ENCODE measurements around the gene REX1BD.
A peak's percentile ranks its signal among the peaks of the same experiment; 100 is the strongest.
"Not testable (repeated sequence)": the region's sequence is repeated elsewhere in the genome, so short reads cannot be mapped to it uniquely, and the experiment has no call there.

Gene REX1BD

DNA sequence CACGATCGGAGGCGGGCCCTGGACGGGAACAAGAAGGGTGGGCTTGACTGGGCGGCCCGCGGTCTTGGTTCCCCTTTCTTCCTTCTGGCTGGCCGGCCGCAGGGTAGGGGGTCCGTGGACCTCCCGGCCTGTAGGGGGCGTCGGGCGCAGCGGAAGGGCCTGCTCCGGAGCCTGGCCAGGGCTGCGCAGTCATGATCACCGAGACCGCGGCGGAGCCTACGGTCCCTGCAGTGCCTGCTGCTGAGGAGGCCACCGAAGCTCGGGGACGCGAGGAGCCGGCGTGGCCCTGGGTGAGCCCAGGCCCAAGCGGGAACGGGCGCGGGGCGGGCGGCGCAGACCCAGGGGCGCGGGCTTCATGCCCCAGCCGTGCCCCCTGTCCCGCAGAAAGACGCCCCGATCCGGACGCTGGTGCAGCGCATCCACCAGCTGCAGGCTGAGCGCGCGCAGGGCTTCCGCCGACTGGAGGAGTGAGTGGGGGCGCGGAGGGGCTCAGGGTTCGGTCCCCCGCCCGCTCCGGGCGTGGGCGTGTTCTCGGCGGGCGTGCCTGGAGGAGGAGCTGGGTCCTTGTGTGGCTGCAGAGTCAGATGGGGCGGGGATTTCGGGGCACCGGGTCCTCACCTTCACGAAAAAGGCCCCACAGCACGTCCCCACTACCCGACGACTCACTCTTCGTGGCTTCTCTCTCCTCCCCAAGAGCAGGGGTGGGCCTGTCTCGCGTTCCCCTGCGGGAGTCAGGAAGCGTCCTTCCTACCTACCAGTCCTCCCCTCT is at the start of gene REX1BD:
Gene REX1BD, plus strand, starts transcription at position 188 of the 769 bp plus-strand sequence. Its CDS starts 4 bp downstream, at position 192.
- Histone ChIP-seq H3K4me3 (ENCODE audit: low read length) (peak within 1 kb of the TSS; percentile 88), H3K36me3 (ENCODE audit: insufficient read depth, low read depth, low read length) (peaks cover 4% of the 10 kb centered on the region; the same call in 1 of the 2 replicates), H3K27ac (ENCODE audit: low read length) (peak within 1 kb of the TSS; percentile 63), H3K27me3 (ENCODE audit: insufficient read depth, low read length) (no peaks in the 10 kb centered on the region; the same call in 1 of the 2 replicates), H3K4me1 (ENCODE audit: insufficient read depth, low read length) (peaks cover 6% of the 10 kb centered on the region; the same call in 1 of the 2 replicates), H3K9ac (ENCODE audit: low read depth, low read length) (peak within 1 kb of the TSS; percentile 89), H3K9me3 (ENCODE audit: insufficient read depth, low read depth, low read length) (no peaks in the 10 kb centered on the region)

DNA sequence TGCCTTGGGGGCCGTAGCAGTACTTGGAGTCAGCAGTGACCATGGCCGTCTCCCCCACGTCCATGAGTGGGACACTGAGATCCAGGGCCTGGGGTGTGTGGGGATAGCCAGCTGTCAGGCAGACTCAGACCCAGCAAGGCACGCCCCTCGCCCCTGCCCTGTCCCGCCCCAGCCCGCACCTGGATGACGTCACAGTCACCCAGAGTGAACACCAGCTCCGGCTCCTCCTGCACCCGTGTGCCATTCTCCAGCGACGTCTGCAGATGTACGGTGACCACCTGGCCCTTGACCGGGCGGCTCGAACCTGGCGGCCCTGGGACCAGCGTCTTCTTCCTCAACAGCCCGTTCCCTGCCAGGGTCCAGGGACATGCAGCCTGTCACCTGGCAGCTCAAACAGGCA is 49.2 kb upstream of the REX1BD start:
- Histone ChIP-seq H3K27ac (ENCODE audit: low read length) (no peak overlapping the region), H3K4me1 (ENCODE audit: insufficient read depth, low read length) (peaks cover 6% of the 10 kb centered on the region), H3K4me3 (ENCODE audit: low read length) (no peak overlapping the region), H3K27me3 (ENCODE audit: insufficient read depth, low read length) (no peaks in the 10 kb centered on the region), H3K9me3 (ENCODE audit: insufficient read depth, low read depth, low read length) (no peaks in the 10 kb centered on the region), H3K36me3 (ENCODE audit: insufficient read depth, low read depth, low read length) (peaks cover 66% of the 10 kb centered on the region), H3K9ac (ENCODE audit: low read depth, low read length) (no peak overlapping the region)

DNA sequence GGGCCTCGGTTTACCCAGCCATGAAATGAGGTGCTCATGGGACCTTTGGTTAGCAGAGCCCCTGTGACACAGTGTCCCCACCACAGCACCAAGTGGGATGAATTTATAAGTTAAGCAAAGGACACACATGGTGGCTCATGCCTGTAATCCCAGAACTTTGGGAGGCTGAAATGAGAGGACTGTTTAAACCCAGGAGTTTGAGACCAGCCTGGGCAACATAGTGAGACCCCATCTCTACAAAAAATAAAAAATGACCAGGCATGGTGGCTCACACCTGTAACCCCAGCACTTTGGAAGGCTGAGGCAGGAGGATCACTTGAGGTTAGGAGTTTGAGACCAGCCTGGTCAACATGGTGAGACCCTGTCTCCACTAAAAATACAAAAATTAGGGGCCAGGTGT is 48.4 kb upstream of the REX1BD start:
- not testable (repeated sequence) for H3K9me3 ChIP-seq (ENCODE audit: insufficient read depth, low read depth, low read length); H3K27ac ChIP-seq (ENCODE audit: low read length); H3K9ac ChIP-seq (ENCODE audit: low read depth, low read length); H3K4me3 ChIP-seq (ENCODE audit: low read length); H3K4me1 ChIP-seq (ENCODE audit: insufficient read depth, low read length); H3K27me3 ChIP-seq (ENCODE audit: insufficient read depth, low read length)
- peaks cover 63% of the 10 kb centered on the region for H3K36me3 ChIP-seq (ENCODE audit: insufficient read depth, low read depth, low read length)

DNA sequence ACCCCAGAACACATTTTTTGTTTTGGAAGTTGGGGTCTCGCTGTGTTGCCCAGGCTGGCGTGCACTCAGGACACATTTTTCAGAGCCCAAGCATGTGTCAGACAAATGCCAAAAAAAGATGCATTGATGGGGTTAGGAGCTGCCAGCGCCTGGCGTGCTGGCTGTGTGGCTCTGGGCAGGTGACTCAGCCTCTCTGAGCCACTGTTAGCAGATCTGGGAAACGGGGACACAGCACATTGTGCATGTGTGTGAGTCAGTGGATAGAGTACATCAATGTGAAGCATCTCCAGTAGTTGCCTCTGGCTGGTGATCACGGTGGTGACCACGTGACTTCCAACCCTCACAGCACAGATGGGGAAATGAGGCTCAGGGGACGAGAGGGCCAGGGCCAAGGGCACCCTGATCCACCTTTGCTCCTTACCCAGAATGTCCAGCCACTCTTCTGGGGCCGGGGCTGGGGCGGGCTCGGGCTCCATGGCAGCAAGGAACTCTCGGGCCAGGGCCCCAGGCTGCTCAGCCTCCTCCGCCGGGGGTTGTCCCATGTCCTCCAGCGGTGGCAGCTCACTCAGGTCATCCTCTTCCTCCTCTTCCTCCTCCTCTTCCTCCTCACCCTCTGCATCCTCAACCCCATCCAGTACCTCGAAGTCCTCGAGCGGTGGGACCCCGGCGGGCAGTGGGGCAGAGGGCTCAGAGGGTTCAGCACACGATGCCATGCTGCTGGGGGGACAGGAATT is 47.2 kb upstream of the REX1BD start:
- Histone ChIP-seq H3K9ac (ENCODE audit: low read depth, low read length) (no peak overlapping the region; the same call in 1 of the 2 replicates), H3K36me3 (ENCODE audit: insufficient read depth, low read depth, low read length) (peaks cover 51% of the 10 kb centered on the region), H3K27me3 (ENCODE audit: insufficient read depth, low read length) (no peaks in the 10 kb centered on the region), H3K27ac (ENCODE audit: low read length) (no peak overlapping the region), H3K4me1 (ENCODE audit: insufficient read depth, low read length) (peaks cover 6% of the 10 kb centered on the region), H3K4me3 (ENCODE audit: low read length) (no peak overlapping the region), H3K9me3 (ENCODE audit: insufficient read depth, low read depth, low read length) (no peaks in the 10 kb centered on the region)

DNA sequence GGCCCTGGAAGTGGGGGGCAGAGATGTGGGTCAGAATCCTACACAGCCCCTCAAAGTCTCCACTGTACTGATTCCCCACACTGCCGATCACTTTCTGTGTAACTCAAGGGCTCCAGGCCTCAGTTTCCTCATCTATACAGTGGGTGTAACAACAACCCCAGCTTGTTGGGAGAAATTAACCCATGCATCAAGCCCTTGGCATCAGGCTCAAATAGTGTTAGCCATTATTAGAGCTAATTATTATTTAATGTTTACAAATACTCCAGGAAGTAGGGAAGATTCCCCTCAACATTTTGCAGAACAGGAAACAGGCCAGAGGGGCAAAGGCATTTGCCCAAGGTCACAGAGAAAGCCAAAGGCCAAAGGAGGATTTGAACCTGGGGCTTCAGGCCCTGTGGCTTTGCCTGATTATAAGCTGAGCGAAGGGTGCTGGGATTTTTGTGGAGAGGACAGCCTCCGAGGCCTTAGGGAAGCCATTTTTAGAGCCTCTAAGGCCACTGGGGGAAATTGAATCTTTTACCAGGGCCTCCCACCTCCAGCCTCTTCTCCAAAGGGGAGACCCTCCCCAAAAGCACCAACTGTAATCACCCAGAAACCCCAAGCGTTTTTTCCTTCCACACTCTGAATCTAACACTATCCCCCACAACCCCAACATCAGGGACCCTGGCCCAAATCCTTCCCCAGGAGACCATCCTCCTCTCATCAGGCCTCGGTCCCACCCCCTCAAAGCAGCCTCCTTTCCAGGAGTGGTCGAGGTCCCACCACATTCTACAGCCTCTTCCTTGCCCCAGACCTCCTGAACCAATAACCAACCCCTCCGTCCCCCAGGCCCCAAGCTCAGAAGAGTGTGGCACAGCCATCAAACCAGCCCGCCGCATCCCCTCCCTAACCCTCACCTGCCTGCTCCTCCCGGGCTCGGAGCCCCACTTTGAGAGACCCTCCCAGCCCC is 46.3 kb upstream of the REX1BD start:
- H3K27me3 ChIP-seq (ENCODE audit: insufficient read depth, low read length), result no peaks in the 10 kb centered on the region
- peak overlapping the region; percentile 69; the same call in 1 of the 2 replicates for H3K9ac ChIP-seq (ENCODE audit: low read depth, low read length)
- H3K9me3 ChIP-seq (ENCODE audit: insufficient read depth, low read depth, low read length), result no peaks in the 10 kb centered on the region
- peak overlapping the region; percentile 71 for H3K4me3 ChIP-seq (ENCODE audit: low read length)
- peaks cover 42% of the 10 kb centered on the region for H3K36me3 ChIP-seq (ENCODE audit: insufficient read depth, low read depth, low read length)
- peaks cover 6% of the 10 kb centered on the region for H3K4me1 ChIP-seq (ENCODE audit: insufficient read depth, low read length)
- H3K27ac ChIP-seq (ENCODE audit: low read length), result no peak overlapping the region

DNA sequence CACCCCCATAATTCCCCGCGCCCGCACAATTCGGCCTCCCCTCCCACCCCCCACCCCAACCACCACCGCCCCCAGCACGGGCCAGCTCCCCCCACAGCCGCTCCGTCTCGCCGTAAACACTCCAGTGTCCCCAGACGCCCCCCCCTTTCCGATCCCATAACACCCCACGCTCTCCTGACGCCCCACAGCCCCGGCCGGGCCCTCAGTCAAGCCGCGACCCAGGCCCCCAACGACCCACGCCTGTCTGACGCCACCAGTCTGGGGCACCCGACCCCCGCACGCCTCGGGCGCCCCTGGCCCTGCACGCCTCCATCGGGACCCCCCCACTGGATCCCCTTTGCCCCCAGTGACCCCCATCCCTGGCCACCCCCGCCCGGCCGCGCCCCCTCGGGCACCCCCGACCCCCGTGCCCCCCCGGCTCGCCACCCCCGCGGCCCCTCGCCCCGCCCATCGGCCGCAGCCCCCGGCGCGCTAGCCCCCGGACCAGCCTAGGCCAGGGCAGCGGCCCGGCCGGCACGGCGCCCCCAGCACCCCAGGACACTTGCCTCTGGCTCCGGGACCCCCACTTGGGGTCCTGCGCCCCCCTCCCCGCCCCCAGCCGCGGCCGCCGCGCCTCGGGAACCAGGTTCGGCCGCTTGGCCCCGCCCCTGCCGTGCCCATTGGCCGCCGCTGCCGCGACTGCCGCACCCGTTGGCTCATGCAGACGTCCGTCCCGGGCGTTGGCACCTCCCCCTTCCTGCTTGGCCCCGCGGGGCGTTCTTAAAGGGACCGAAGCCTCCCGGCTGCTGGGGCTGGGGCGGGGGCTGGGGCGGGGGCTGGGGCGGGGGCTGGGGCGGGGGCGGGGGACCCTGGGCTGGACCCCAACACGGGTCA is 45.4 kb upstream of the REX1BD start, which contains the start of gene FKBP8:
Gene FKBP8, minus strand, starts transcription at position 633 of the 873 bp plus-strand sequence. CDS start 1,603 bp downstream, outside the sequence.
- Histone ChIP-seq H3K36me3 (ENCODE audit: insufficient read depth, low read depth, low read length) (peaks cover 33% of the 10 kb centered on the region), H3K27ac (ENCODE audit: low read length) (peak within 1 kb of the TSS; percentile 30), H3K4me3 (ENCODE audit: low read length) (peak within 1 kb of the TSS; percentile 73), H3K9me3 (ENCODE audit: insufficient read depth, low read depth, low read length) (no peaks in the 10 kb centered on the region), H3K27me3 (ENCODE audit: insufficient read depth, low read length) (no peaks in the 10 kb centered on the region), H3K9ac (ENCODE audit: low read depth, low read length) (peak within 1 kb of the TSS; percentile 69; the same call in 1 of the 2 replicates), H3K4me1 (ENCODE audit: insufficient read depth, low read length) (peaks cover 6% of the 10 kb centered on the region)

DNA sequence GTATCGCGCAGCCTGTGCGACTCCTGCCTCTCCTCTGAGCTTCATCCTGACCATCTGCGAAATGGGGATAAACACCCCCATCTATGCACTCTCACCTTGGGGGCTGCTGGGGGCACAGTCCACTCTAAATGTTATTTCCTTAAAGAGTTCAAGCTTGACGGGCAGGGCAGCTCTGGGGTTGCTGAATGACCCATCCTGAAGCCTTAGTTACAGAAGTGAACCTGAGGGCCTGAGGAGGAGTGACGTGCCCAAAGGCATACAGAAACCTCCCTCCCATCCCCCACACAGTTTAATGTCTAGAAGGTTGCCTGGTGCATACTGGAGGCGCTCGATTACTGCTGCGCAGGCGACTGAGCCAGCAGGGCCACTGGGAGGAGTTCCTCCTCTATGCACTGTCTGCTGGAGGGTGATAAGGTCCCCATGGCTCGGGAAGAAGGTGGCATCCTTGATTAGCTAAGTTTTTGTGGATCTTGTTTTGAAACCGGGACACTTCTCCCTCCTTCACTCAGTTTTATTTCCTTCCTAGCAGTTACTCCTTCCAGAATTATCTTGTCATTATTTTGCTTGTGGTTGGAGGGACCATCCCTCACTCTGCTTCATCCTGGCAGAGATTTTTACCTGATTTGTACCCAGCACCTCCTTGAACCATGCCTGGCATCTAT is 44.7 kb upstream of the REX1BD start:
- Histone ChIP-seq H3K9me3 (ENCODE audit: insufficient read depth, low read depth, low read length) (no peaks in the 10 kb centered on the region), H3K27ac (ENCODE audit: low read length) (peak overlapping the region; percentile 30), H3K36me3 (ENCODE audit: insufficient read depth, low read depth, low read length) (peaks cover 29% of the 10 kb centered on the region), H3K4me3 (ENCODE audit: low read length) (peak overlapping the region; percentile 73), H3K9ac (ENCODE audit: low read depth, low read length) (peak overlapping the region; percentile 51; the same call in 1 of the 2 replicates), H3K4me1 (ENCODE audit: insufficient read depth, low read length) (peaks cover 6% of the 10 kb centered on the region), H3K27me3 (ENCODE audit: insufficient read depth, low read length) (no peaks in the 10 kb centered on the region)

DNA sequence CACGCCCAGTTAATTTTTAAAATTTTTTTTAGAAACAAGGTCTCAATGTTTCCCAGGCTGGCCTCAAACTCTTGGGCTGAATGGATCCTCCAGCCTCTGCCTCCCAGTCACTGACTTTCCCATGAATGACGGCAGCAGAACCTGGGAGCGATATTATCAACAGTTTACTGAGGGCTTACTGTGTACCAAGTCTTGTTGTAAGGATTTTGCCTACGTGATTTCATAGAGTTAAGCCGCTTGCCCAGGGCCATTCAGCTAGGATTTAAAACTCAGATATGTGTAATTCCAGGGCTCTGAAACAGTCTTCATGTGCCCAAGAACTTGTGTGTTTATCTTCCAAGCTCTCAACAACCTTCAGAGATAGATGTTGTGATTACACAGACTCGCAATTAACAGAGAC is 37.0 kb upstream of the REX1BD start:
- Histone ChIP-seq H3K36me3 (ENCODE audit: insufficient read depth, low read depth, low read length) (no peaks in the 10 kb centered on the region), H3K4me3 (ENCODE audit: low read length) (no peak overlapping the region), H3K9ac (ENCODE audit: low read depth, low read length) (no peak overlapping the region), H3K9me3 (ENCODE audit: insufficient read depth, low read depth, low read length) (no peaks in the 10 kb centered on the region), H3K4me1 (ENCODE audit: insufficient read depth, low read length) (no peaks in the 10 kb centered on the region), H3K27me3 (ENCODE audit: insufficient read depth, low read length) (no peaks in the 10 kb centered on the region), H3K27ac (ENCODE audit: low read length) (no peak overlapping the region)

DNA sequence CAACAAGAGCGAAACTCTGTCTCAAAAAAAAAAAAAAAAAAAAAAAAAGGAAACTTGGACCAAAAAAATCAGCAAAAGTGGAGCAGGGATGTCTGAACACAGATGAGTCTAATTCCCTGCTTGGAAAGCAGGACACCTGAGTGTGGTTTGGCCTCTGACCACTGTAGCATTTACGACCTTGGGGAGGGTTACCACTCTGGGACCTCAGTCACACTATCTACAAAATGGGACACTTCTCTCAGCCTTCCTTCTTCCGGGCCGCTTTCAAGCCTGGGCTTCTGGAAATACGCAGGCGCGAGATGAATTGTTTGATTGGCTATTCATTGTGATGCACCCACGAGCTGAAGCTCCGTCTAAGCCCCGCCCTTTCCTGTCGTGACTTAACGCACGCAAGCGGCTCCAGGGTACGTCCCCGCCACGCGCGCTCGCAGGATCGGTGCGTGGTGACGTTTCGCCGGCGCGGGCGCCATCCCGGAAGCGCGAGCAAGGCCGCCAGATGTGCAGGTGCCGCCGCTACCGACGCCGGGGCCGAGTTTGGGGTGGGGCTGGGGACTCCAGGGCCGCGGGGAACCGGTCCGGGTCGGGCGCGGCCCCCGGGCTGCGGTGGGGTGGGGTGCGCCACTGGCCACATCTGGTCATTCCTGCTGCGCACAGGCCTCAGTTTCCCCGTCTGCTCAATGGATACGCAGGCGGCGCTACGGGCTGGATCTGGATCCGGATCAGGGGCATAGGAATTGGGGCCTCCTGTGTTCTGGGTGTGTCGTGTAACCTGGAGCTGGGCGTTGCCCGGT is 31.0 kb upstream of the REX1BD start, which contains the start of gene KXD1:
Gene KXD1, plus strand, starts transcription at position 460 of the 791 bp plus-strand sequence. CDS start 4,187 bp downstream, outside the sequence.
- Histone ChIP-seq H3K4me1 (ENCODE audit: insufficient read depth, low read length) (peaks cover 4% of the 10 kb centered on the region), H3K27ac (ENCODE audit: low read length) (no peak within 1 kb of the TSS), H3K36me3 (ENCODE audit: insufficient read depth, low read depth, low read length) (peaks cover 12% of the 10 kb centered on the region; the same call in 1 of the 2 replicates), H3K9ac (ENCODE audit: low read depth, low read length) (peak within 1 kb of the TSS; percentile 76; the same call in 1 of the 2 replicates), H3K27me3 (ENCODE audit: insufficient read depth, low read length) (no peaks in the 10 kb centered on the region), H3K4me3 (ENCODE audit: low read length) (peak within 1 kb of the TSS; percentile 90), H3K9me3 (ENCODE audit: insufficient read depth, low read depth, low read length) (no peaks in the 10 kb centered on the region)

All from iPS-20b (cell line).